HG02759 (cell line): ENCODE measurements around the gene TRIP13.

Source experiments
- ATAC-seq: cut with Tn5 transposase; IDR thresholded peaks from one replicate; pipeline ENCODE4 v1.9.1; 2021; ENCODE audit warnings: mild to moderate bottlenecking, moderate library complexity; ENCODE audit not compliant: unreplicated experiment

Gene TRIP13

DNA sequence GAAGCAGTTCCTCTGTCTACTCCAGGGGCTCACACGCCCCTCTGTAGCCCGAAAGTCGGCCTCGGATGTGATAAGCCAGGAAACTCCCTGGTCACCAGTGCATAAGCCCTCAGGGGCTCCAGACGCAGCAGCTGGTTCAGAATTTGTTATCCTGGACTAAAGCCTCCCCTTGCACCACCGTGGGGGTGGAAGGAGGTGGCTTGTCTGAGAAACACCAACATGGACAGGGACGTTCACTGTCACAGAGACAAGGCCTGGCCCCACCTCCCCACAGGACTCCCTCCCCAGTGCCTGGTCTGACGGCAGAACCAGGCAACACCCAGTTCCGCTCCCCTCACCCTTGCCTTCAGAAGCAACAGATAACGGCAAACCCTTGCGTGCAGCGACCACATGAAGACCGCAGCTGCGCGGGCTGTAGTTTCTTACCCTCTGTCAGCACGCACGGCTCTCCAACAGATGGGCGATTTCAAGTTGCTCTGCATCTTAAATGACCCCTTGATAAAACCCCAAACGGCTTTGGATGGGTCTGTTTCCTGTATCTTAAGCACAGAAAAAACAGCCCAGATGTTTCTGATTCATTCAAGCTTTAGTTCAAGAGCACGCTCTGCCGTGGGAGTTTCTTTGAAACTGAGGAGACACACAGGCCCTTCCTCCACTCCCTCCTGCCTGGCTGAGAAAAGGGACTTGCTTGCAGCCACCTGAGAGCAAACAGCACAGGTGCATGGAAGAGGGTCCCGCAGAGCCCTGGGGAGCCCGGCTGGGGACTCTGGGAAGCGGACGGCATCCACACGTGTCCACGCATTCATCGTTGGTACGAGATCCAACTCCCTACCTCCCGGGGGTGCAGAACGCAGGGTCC, 71.2 kb downstream of the TRIP13 start:
- peak; percentile 72 for ATAC-seq

DNA sequence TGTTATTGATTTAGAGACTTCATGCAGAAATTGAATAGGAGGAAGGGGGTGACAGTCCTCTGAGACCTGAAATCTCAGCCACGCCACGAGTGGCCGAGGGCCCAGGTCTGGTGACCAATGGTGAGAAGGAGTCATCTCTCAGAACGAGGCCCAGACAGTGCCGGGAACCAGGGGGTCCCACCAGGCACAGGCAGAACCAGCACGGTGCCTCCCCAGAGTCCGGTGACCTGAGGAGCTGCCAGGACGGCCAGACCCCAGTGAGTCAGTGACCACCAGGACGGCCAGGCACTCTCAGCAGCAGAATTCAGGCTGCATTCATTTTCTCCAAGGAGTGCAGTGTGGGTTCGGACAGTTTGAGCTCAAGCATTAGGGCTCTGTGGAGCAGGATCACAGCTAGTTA, 72.1 kb downstream of the TRIP13 start:
- ATAC-seq: no peak

DNA sequence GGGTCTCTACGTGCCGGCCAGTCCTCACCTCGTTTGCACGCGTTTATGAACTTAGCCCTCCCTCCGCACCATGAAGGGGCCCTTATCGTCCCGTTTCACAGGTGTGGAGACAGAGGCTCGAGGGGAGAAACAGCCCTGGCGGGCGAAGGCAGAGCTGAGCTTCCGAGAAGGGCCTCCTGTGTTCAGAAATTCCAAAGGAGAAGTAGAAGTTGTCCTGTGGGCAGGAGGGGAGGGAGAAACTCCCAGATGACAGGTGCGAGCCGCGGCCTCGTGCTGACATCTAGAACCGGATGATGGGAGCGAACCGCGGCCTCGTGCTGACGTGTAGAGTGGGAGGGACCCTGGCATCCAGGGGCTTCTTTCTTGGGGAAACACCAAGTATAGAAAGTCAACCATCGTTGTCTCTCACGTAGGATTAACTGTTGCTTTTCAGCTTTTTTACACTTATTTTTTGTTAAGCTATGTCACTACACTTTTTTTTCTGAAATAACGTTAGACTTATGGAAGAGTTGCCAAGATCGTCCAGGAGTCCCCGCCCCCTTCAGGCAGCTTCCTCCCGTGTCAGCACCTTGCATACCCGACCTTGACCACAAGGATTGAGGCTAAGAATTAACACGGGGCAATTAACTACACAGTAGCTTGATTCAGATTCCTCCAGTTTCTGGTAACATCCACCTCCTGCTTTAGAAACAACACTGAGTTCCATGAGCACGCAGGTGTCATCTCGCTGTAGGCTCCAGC, 73.1 kb downstream of the TRIP13 start:
- no peak for ATAC-seq

DNA sequence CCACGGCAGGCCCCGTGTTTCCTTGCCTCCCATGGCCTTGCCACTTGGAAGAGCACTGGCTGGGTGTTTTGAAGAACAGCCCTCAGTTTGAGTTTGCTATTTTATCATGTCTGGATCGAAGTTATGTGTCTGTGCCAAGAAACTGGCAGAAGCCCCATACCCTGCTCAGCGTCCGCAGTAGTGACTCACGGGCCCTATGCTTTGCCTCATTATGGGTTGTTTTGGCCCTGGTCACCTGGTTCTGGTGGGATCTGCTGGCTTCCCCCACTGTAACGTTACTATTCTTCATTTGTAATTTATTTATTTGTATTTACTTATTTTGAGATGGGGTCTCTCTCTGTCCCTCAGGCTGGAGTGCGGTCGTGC, 73.6 kb downstream of the TRIP13 start:
- no peak for ATAC-seq

DNA sequence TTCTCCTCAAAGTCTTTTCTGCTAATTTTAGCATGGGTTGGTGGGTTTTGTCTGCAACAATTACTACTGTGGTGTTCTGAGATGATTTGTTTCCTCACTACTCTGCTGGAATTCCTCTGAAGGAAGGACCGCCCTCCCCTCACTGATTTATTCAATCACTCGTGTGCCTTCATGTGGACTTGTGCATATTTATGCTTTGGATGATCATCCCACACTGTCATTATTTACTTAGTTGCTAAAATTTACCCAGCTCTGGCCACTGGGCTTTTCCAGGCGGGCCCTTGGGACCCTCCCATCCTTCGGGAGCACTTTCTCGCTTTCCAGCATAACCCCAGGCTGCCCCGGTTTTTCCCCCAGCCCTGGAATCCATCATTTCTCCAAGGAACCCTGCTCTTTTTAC, 74.3 kb downstream of the TRIP13 start:
- no peak for ATAC-seq
